Retinal pigment epithelial cell (primary cell): ENCODE data around the gene FBXW7.

Source experiments
- DNase-seq: peaks from one replicate; pipeline ENCODE4 v3.0.0-alpha.2; 2010; ENCODE audit warnings: low read depth
- H3K4me3 ChIP-seq: 2 replicates; pipeline ENCODE4 v1.5.1; 2011; ENCODE audit warnings: mild to moderate bottlenecking, low read length, control low read depth, moderate library complexity
- TF ChIP-seq, protein P1 (sequence below): conservative IDR thresholded peaks from 2 replicates; pipeline ENCODE4 v1.5.1; 2011; ENCODE audit warnings: low read depth, low read length, control low read depth, inconsistent platforms

FBXW7 gene

DNA sequence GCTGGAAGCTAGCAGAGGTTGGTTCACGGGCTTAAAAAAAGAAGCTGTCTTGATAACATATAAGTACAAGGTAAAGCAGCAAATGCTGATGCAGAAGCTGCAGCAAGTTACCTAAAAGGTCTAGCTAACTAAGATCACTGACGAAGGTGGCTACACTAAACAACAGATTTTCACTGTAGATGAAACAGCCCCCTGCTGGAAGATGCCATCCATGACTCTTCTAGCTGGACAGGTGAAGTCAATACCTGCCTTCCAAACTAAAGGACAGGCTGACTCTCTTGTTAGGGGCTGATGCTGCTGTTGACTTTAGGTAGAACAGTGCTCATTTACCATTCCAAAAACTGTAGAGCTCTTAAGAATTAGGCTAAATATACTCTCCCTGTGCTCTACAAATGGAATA lies 99.5 kb downstream of the FBXW7 start:
- no peak for DNase-seq
- TF ChIP-seq, protein P1, sequence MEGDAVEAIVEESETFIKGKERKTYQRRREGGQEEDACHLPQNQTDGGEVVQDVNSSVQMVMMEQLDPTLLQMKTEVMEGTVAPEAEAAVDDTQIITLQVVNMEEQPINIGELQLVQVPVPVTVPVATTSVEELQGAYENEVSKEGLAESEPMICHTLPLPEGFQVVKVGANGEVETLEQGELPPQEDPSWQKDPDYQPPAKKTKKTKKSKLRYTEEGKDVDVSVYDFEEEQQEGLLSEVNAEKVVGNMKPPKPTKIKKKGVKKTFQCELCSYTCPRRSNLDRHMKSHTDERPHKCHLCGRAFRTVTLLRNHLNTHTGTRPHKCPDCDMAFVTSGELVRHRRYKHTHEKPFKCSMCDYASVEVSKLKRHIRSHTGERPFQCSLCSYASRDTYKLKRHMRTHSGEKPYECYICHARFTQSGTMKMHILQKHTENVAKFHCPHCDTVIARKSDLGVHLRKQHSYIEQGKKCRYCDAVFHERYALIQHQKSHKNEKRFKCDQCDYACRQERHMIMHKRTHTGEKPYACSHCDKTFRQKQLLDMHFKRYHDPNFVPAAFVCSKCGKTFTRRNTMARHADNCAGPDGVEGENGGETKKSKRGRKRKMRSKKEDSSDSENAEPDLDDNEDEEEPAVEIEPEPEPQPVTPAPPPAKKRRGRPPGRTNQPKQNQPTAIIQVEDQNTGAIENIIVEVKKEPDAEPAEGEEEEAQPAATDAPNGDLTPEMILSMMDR: no peak
- no peak overlapping the region for H3K4me3 ChIP-seq

DNA sequence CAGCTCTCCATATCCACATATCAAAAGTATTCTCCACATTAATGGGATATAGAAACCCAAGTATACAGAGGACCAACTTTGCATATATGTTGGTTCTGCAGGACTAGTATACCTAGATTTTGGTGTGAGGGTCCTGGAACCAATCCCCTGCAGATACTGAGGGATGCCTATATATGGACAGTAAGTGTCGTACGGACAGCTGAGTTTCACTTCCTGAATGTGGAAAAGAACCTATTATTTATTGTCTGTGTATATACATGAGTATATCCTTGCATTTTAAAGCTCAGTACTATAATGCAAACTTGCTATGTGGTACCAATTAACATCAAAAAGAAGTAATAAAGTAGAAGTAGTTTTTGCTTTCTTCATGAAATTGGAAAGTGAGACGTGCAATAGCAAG lies 101.9 kb downstream of the FBXW7 start:
- DNase-seq: no peak
- TF ChIP-seq, protein P1: no peak
- H3K4me3 ChIP-seq: no peak overlapping the region

DNA sequence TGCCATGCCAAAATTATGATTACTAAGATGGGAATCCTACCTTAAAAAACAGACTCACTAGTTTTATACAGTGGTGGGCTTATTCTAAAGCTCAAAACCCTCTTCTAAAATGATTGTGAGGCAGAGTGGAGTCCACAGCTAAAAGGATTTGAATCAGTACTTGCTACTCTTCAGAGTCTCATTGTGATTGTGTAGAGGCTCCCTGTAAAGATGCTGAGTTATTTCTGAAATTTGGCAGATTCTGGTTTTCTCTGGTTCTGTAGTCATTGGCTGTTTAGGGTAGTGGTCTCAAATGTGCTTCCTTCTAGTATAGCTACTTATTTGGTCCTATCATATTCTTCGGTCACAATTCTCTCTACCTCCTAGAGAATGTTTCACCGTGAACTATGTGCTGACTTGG lies 104.1 kb downstream of the FBXW7 start:
- no peak overlapping the region for H3K4me3 ChIP-seq
- TF ChIP-seq, protein P1: no peak
- DNase-seq: no peak

DNA sequence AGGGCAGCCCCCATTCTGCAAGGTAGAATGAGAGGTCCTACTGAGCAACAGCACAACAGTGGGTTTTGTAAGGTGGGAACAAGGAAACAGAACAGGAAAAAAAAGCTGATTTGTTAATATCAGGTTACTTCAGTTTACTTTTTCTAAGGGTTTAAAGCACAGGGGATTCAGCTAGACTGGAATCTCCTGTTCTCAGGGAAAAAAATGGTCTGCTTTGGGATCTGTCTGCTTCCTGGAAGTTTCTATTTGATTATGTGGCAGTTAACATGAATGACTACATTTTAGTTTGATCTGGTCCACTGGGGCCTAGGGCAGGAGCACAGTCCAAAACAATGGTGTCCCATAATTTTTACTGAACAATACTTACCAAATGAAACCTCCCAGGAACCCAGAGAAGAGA lies 104.6 kb downstream of the FBXW7 start:
- H3K4me3 ChIP-seq: no peak overlapping the region
- no peak for DNase-seq
- TF ChIP-seq, protein P1: no peak

DNA sequence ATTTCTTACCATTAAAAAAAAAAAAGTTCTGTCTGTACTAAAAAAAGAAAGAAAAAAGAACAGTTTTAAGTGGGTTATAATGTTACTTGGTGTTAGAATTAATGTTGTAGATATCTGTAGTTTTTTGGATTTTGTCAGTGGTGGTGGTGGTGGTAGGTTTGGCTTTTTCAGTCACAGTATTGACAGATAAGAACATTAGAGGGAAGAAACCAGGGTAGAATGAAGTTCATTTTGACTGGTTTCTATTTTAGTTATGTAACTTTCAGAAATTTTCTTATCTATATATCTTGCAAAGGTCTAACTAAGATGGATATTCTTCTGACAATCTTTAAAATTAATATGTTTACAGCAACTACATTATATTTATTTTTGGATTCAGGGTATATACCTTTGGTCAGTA lies 105.4 kb downstream of the FBXW7 start:
- TF ChIP-seq, protein P1: no peak
- no peak overlapping the region for H3K4me3 ChIP-seq
- DNase-seq: no peak

DNA sequence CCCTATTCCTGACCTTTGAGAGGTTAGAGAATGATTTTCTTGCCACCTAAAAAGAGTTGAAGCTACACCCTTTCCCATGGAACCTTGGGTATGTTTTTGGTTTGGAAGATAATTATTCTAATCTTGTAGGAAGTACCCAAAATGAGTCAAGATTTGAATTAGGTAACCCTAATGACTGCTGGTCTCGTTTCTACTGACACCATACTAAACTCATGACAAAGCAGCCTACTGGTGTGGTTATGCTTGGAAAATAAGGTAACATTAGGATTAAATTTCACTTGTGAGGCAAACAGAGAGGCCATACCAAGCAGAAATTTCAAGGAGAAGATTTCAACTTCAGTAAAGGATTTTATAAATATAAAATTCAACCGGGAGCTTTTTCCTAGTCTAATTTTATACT lies 107.9 kb downstream of the FBXW7 start:
- DNase-seq: no peak
- no peak overlapping the region for H3K4me3 ChIP-seq
- TF ChIP-seq, protein P1: no peak

DNA sequence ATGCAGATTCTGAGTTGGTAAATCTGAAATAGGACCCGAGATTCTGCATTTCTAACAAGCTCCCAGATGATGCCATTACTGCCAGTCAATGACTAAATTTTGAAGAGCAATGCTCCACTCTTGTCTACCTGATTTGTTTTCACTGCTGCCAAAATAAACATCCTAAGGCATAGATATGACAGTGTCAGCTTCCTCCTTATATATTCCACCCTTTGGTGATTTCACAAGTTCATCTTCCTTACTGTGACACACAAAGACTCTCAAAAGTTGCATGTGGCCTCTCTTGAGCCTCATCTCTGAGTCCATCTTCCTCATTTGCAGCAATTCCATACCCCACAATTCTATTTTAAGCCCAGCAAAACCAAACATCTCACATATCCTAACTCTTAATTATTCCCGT lies 110.9 kb downstream of the FBXW7 start:
- no peak overlapping the region for H3K4me3 ChIP-seq
- no peak for DNase-seq
- TF ChIP-seq, protein P1: no peak
